IMR-90 (cell line): Measurements from ENCODE around the gene ZNF407. TPM values are rescaled to one million over a fixed set of nuclear protein-coding genes. Genes with fewer than 3 reads are reported as not detected.

Source experiments
- ATAC-seq: fragments of 200-7000 bp; cut with Tn5 transposase; 2 replicates; pipeline ENCODE4 v1.9.1; 2020; ENCODE audit warnings: low read depth, mild to moderate bottlenecking, moderate library complexity
- BruUV-seq: library from RNA; stranded (reverse); fragments of 400-500 nt; replicated peaks from 2 replicates; lab custom pipeline; 2021; lab: Mats Ljungman, UMichigan
- CTCF ChIA-PET: fragments of 300-600 bp; formaldehyde crosslinking; extraction: SDS; loops from one replicate; lab custom pipeline; 2021; ENCODE audit warnings: antibody characterized with exemption; lab: Yijun Ruan, JAX
- POLR2A ChIA-PET: fragments of 300-600 bp; sonication (Branson Sonifier 250); formaldehyde crosslinking; loops from one replicate; lab custom pipeline; 2022; ENCODE audit warnings: antibody characterized with exemption; ENCODE audit not compliant: unreplicated experiment; lab: Charles Lee
- DNase-seq: peaks from one replicate; pipeline ENCODE4 v3.0.0; 2013
- H2AFZ ChIP-seq: replicated peaks from 2 replicates; pipeline ENCODE3; 2013; ENCODE audit warnings: low read length, mild to moderate bottlenecking; ENCODE audit not compliant: poor library complexity
- H2AK5ac ChIP-seq: 2 replicates; pipeline ENCODE4 v1.6.1; 2013; ENCODE audit warnings: low read depth, low read length, inconsistent platforms
- H2AK9ac ChIP-seq: replicated peaks from 2 replicates; pipeline ENCODE3; 2013; ENCODE audit warnings: mild to moderate bottlenecking, low read depth, low read length, moderate library complexity; ENCODE audit not compliant: poor library complexity
- H2BK120ac ChIP-seq: 2 replicates; pipeline ENCODE4 v1.6.1; 2013; ENCODE audit warnings: low read depth, low read length, inconsistent platforms
- H2BK15ac ChIP-seq: 3 replicates; pipeline ENCODE4 v1.6.1; 2013; ENCODE audit warnings: low read depth, low read length, inconsistent platforms
- H2BK20ac ChIP-seq: 2 replicates; pipeline ENCODE4 v1.6.1; 2013; ENCODE audit warnings: low read depth, mild to moderate bottlenecking, inconsistent platforms, low read length, moderate library complexity
- H2BK5ac ChIP-seq: 2 replicates; pipeline ENCODE4 v1.6.1; 2013; ENCODE audit warnings: mild to moderate bottlenecking, low read depth, low read length, inconsistent platforms; ENCODE audit not compliant: poor library complexity, severe bottlenecking
- H3K14ac ChIP-seq: replicated peaks from 2 replicates; pipeline ENCODE4 v1.6.1; 2013; ENCODE audit warnings: low read depth, low read length, inconsistent platforms
- H3K18ac ChIP-seq: 2 replicates; pipeline ENCODE4 v1.6.1; 2013; ENCODE audit warnings: low read depth, low read length, control low read depth
- H3K23ac ChIP-seq: 2 replicates; pipeline ENCODE4 v1.6.1; 2013; ENCODE audit warnings: low read depth, low read length, inconsistent platforms
- H3K27ac ChIP-seq: 2 replicates; pipeline ENCODE4 v1.5.1; 2013; ENCODE audit warnings: mild to moderate bottlenecking, control low read depth, low read length; ENCODE audit not compliant: insufficient read depth
- H3K27me3 ChIP-seq: 2 replicates; pipeline ENCODE4 v1.6.1; 2013; ENCODE audit warnings: low read length; ENCODE audit not compliant: control insufficient read depth, insufficient read depth
- H3K36me3 ChIP-seq: 2 replicates; pipeline ENCODE4 v1.6.1; 2013; ENCODE audit warnings: low read length, mixed read lengths; ENCODE audit not compliant: control insufficient read depth, insufficient read depth
- H3K4ac ChIP-seq: 2 replicates; pipeline ENCODE4 v1.6.1; 2013; ENCODE audit warnings: low read depth, low read length, inconsistent platforms
- H3K4me1 ChIP-seq: 2 replicates; pipeline ENCODE4 v1.6.1; 2013; ENCODE audit warnings: low read length, mixed read lengths; ENCODE audit not compliant: control insufficient read depth, insufficient read depth
- H3K4me2 ChIP-seq: 2 replicates; pipeline ENCODE4 v1.6.1; 2013; ENCODE audit warnings: low read depth, mild to moderate bottlenecking, control low read depth, low read length, moderate library complexity
- H3K4me3 ChIP-seq: 2 replicates; pipeline ENCODE4 v1.5.1; 2013; ENCODE audit warnings: low read depth, mild to moderate bottlenecking, control low read depth, low read length, moderate library complexity; ENCODE audit not compliant: insufficient read depth
- H3K56ac ChIP-seq: 2 replicates; pipeline ENCODE4 v1.6.1; 2013; ENCODE audit warnings: low read length, inconsistent platforms; ENCODE audit not compliant: insufficient read depth; ENCODE audit errors: extremely low read depth
- H3K79me1 ChIP-seq, 2 experiments: 2 replicates each; pipeline ENCODE4 v1.6.1; 2013; ENCODE audit warnings: low read length in 2 of 2, inconsistent platforms in 1 of 2, low read depth in 1 of 2
- H3K9ac ChIP-seq: 2 replicates; pipeline ENCODE4 v1.6.1; 2013; ENCODE audit warnings: low read depth, low read length, control low read depth
- H3K9me1 ChIP-seq: 2 replicates; pipeline ENCODE4 v1.6.1; 2013; ENCODE audit warnings: low read length, inconsistent platforms; ENCODE audit not compliant: insufficient read depth
- H3K9me3 ChIP-seq: 2 replicates; pipeline ENCODE4 v1.6.1; 2013; ENCODE audit warnings: low read length; ENCODE audit not compliant: control insufficient read depth, insufficient read depth
- H4K20me1 ChIP-seq: 2 replicates; pipeline ENCODE4 v1.6.1; 2013; ENCODE audit warnings: low read length, inconsistent platforms; ENCODE audit not compliant: insufficient read depth
- H4K5ac ChIP-seq: 2 replicates; pipeline ENCODE4 v1.6.1; 2013; ENCODE audit warnings: mild to moderate bottlenecking, low read depth, low read length, control low read depth
- H4K8ac ChIP-seq, 2 experiments: 2 replicates each; pipeline ENCODE4 v1.6.1; 2013; ENCODE audit warnings: low read depth in 2 of 2, low read length in 2 of 2, control low read depth in 1 of 2, inconsistent platforms in 1 of 2
- H4K91ac ChIP-seq: 2 replicates; pipeline ENCODE4 v1.6.1; 2013; ENCODE audit warnings: low read depth, low read length, inconsistent platforms; ENCODE audit not compliant: insufficient read depth
- CEBPB ChIP-seq: IDR thresholded peaks from 2 replicates; pipeline ENCODE4 v1.6.1; 2012; ENCODE audit warnings: low read depth, low read length, improper control_type of control experiment
- POLR2A ChIP-seq: IDR thresholded peaks from 2 replicates; pipeline ENCODE4 v1.6.1; 2012; ENCODE audit warnings: mild to moderate bottlenecking, low read depth, low read length
- USF2 ChIP-seq: fragments of 150-350 bp; IDR thresholded peaks from 2 replicates; pipeline ENCODE4 v1.6.1; 2017; ENCODE audit warnings: mild to moderate bottlenecking, antibody characterized with exemption, low read length, low read depth
- WGBS, 2 experiments: methylation state at CpG; one replicate each; pipeline versions ENCODE4 v1.1.5 to v1.1.7; 2013; ENCODE audit warnings: missing lambda C conversion rate in 2 of 2; ENCODE audit not compliant: insufficient read length in 1 of 2; ENCODE audit errors: extremely low coverage in 2 of 2; 5-methylcytosine and 5-hydroxymethylcytosine counted together
- dilution Hi-C: fragments of 300-500 bp; cut with HindIII; formaldehyde crosslinking; loops from one replicate; pipeline ENCODE4 v1.14.3; 2018; ENCODE audit warnings: low sequenced_read_pairs; ENCODE audit not compliant: unreplicated experiment
- in situ Hi-C: fragments of 300-500 bp; cut with MboI; formaldehyde crosslinking; loops from 3 replicates; pipeline ENCODE4 v1.14.3; 2019; ENCODE audit warnings: low sequenced_read_pairs, inconsistent platforms, mixed read lengths
- intact Hi-C: fragments of 100-400 bp; cut with micrococcal nuclease; formaldehyde crosslinking; loops from 2 replicates; pipeline ENCODE4 v1.10.0; 2022
- polyA plus RNA-seq, 3 experiments: library from polyadenylated mRNA; depleted of rRNA; stranded (reverse); fragments of >200 nt; gene quantifications; 2 replicates each; pipeline ENCODE4 v1.2.3, GENCODE V29; 2012; ENCODE audit warnings: low replicate concordance in 1 of 3
- total RNA-seq: library from RNA; depleted of rRNA; stranded (reverse); fragments of >200 nt; gene quantifications from 2 replicates; pipeline ENCODE4 v1.2.3, GENCODE V29; 2012

ZNF407 gene
- total and polyA plus RNA-seq, 2 of the 4 experiments (the other 2 are of a cell fraction) = 3.1 to 20.1 TPM

- TF ChIP-seq POLR2A = no peak
Measured at GRCh38 chr18:75068682-75069435, 471.2 kb downstream of the ZNF407 start (continued).

GRCh38 chr18:75070235-75070624 lies 472.6 kb downstream of the ZNF407 start:
- H3K4me1 ChIP-seq = peaks cover 8% of the 10 kb centered on the region
- H3K18ac ChIP-seq = no peak overlapping the region
- H3K9ac ChIP-seq = no peak overlapping the region
- no peaks in the 10 kb centered on the region for H3K27me3 ChIP-seq
- no peak overlapping the region; the same call in 1 of the 2 replicates for H3K27ac ChIP-seq
- H2AK5ac ChIP-seq = peak overlapping the region; percentile 14
- no peak overlapping the region for H4K5ac ChIP-seq
- no peak for DNase-seq
- peak overlapping the region; percentile 36 for H4K91ac ChIP-seq
- no peak for ATAC-seq
- no peak overlapping the region for H3K23ac ChIP-seq
- TF ChIP-seq CEBPB (peak; percentile 50; the same call in 1 of the 2 replicates), USF2 (no peak)
- no peak overlapping the region for H3K56ac ChIP-seq
- H4K8ac ChIP-seq = peak overlapping the region in 1 of 2 experiments; percentile 41; a peak in 1 of 4 replicates
- dilution Hi-C loops = no loop called here
- peaks cover 16% of the 10 kb centered on the region for H3K9me1 ChIP-seq
- H3K4me3 ChIP-seq = no peak overlapping the region
- H2BK15ac ChIP-seq = peak overlapping the region; percentile 5; the same call in 1 of the 3 replicates
- H3K14ac ChIP-seq = peak overlapping the region; percentile 62
- peak overlapping the region; percentile 25 for H2AK9ac ChIP-seq
- peak overlapping the region; percentile 75 for H2AFZ ChIP-seq
- no peaks in the 10 kb centered on the region for H3K79me1 ChIP-seq
- H2BK20ac ChIP-seq = peak overlapping the region; percentile 88; the same call in 1 of the 2 replicates
- intact Hi-C loops = no loop called here
- H2BK5ac ChIP-seq = peak overlapping the region; percentile 19
- BruUV-seq = no TSS peak
- no peaks in the 10 kb centered on the region for H3K9me3 ChIP-seq
- POLR2A ChIA-PET = no interaction called here
- H3K36me3 ChIP-seq = peaks cover under 1% of the 10 kb centered on the region; the same call in 1 of the 2 replicates
- no peaks in the 10 kb centered on the region for H4K20me1 ChIP-seq
- H2BK120ac ChIP-seq = peak overlapping the region; percentile 70
- H3K4me2 ChIP-seq = no peak overlapping the region
- peak overlapping the region; percentile 34 for H3K4ac ChIP-seq
- CTCF ChIA-PET = interaction anchor here (1.5 kb wide), 1 partner anchor 24 kb away, joined by 4 read pairs; no protein-coding TSS in a partner anchor
- 95% methylated on average over 11 of the region's 16 CpGs; no CpG with 5 or more reads in 1 of the 2 experiments for WGBS, 2 experiments
- in situ Hi-C loops = no loop called here
